Neuron (in vitro differentiated cells): ENCODE measurements around the gene OST4.
A peak's percentile ranks its signal among the peaks of the same experiment; 100 is the strongest.

Source experiments
- H2AFZ ChIP-seq: one replicate; pipeline ENCODE4 v1.6.1; 2013; ENCODE audit warnings: low read depth, mild to moderate bottlenecking, inconsistent platforms, low read length, moderate library complexity
- H3K27me3 ChIP-seq: one replicate; pipeline ENCODE4 v1.6.1; 2013; ENCODE audit warnings: low read length; ENCODE audit not compliant: insufficient read depth
- H3K36me3 ChIP-seq: one replicate; pipeline ENCODE4 v1.6.1; 2013; ENCODE audit warnings: low read length; ENCODE audit not compliant: insufficient read depth
- H3K4me1 ChIP-seq: one replicate; pipeline ENCODE4 v1.6.1; 2013; ENCODE audit warnings: low read length; ENCODE audit not compliant: insufficient read depth
- H3K4me3 ChIP-seq: 2 replicates; pipeline ENCODE4 v1.5.1; 2013; ENCODE audit warnings: mild to moderate bottlenecking, low read length, moderate library complexity
- H3K9me3 ChIP-seq: one replicate; pipeline ENCODE4 v1.6.1; 2013; ENCODE audit warnings: low read length

The OST4 gene

GRCh38 chr2:27099334-27099955 lies 28.0 kb upstream of the OST4 start:
- Histone ChIP-seq H2AFZ (no peak overlapping the region), H3K4me1 (no peaks in the 10 kb centered on the region), H3K4me3 (no peak overlapping the region), H3K27me3 (peaks cover 4% of the 10 kb centered on the region), H3K9me3 (no peaks in the 10 kb centered on the region), H3K36me3 (no peaks in the 10 kb centered on the region)

- H2AFZ ChIP-seq = no peak overlapping the region
- H3K4me3 ChIP-seq = no peak overlapping the region
- no peaks in the 10 kb centered on the region for H3K36me3 ChIP-seq
- no peaks in the 10 kb centered on the region for H3K9me3 ChIP-seq
- no peaks in the 10 kb centered on the region for H3K4me1 ChIP-seq
- H3K27me3 ChIP-seq = no peaks in the 10 kb centered on the region
Measured at GRCh38 chr2:27097341-27097740, 25.9 kb upstream of the OST4 start.

GRCh38 chr2:27096748-27097297 lies 25.4 kb upstream of the OST4 start:
- Histone ChIP-seq H3K4me1 (no peaks in the 10 kb centered on the region), H3K27me3 (no peaks in the 10 kb centered on the region), H2AFZ (no peak overlapping the region), H3K9me3 (no peaks in the 10 kb centered on the region), H3K36me3 (no peaks in the 10 kb centered on the region), H3K4me3 (no peak overlapping the region)

- Histone ChIP-seq H3K4me3 (no peak overlapping the region), H3K36me3 (no peaks in the 10 kb centered on the region), H3K4me1 (no peaks in the 10 kb centered on the region), H2AFZ (peak overlapping the region; percentile 52), H3K27me3 (no peaks in the 10 kb centered on the region), H3K9me3 (no peaks in the 10 kb centered on the region)
Measured at GRCh38 chr2:27095745-27096651, 24.5 kb upstream of the OST4 start.

DNA sequence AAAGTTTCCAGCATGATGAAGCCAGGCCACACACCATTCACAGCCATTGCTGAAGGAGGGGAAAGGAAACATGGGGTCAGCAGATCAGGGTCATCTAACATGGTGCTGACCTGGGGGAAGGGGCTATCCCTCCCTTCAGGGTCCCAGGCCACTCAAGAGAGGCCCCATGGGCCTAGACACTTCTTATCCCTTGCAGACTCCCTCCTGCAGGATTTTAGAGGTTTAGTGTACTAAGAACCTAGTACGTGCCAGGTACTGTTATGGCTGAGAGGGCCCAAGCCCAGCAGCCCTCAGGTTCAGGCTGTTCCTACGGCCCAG lies 23.9 kb upstream of the OST4 start:
- H3K9me3 ChIP-seq = no peaks in the 10 kb centered on the region
- no peaks in the 10 kb centered on the region for H3K4me1 ChIP-seq
- no peaks in the 10 kb centered on the region for H3K36me3 ChIP-seq
- H2AFZ ChIP-seq = no peak overlapping the region
- no peaks in the 10 kb centered on the region for H3K27me3 ChIP-seq
- no peak overlapping the region for H3K4me3 ChIP-seq

DNA sequence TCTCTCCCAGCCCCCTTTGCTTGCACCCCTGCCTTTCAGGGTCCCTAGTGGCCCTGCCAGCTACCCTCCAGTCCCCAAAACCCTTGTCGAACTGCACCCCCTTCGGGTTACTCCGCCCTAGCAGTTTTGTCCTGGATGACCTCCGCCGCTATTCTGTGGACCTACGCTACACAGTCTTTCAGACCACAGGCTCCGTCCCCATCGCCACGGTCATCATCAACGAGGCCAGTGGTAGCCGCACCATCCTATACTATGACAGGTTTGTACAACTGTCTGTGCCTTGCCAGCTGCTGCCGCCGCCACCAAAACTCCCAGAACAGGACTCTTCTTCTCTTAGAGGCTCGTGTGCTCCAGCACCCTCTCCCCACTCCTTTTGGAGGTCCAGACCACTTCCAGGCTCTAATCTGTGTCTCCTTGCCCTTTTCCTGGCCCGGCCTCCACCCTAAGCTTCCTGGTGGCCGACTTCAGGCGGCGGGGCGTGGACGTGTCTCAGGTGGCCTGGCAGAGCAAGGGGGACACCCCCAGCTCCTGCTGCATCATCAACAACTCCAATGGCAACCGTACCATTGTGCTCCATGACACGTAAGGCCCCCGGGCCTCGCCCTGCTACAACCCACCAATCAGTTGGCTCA lies 23.0 kb upstream of the OST4 start:
- no peak overlapping the region for H3K4me3 ChIP-seq
- H2AFZ ChIP-seq = no peak overlapping the region
- H3K27me3 ChIP-seq = no peaks in the 10 kb centered on the region
- H3K9me3 ChIP-seq = no peaks in the 10 kb centered on the region
- H3K36me3 ChIP-seq = no peaks in the 10 kb centered on the region
- H3K4me1 ChIP-seq = no peaks in the 10 kb centered on the region

DNA sequence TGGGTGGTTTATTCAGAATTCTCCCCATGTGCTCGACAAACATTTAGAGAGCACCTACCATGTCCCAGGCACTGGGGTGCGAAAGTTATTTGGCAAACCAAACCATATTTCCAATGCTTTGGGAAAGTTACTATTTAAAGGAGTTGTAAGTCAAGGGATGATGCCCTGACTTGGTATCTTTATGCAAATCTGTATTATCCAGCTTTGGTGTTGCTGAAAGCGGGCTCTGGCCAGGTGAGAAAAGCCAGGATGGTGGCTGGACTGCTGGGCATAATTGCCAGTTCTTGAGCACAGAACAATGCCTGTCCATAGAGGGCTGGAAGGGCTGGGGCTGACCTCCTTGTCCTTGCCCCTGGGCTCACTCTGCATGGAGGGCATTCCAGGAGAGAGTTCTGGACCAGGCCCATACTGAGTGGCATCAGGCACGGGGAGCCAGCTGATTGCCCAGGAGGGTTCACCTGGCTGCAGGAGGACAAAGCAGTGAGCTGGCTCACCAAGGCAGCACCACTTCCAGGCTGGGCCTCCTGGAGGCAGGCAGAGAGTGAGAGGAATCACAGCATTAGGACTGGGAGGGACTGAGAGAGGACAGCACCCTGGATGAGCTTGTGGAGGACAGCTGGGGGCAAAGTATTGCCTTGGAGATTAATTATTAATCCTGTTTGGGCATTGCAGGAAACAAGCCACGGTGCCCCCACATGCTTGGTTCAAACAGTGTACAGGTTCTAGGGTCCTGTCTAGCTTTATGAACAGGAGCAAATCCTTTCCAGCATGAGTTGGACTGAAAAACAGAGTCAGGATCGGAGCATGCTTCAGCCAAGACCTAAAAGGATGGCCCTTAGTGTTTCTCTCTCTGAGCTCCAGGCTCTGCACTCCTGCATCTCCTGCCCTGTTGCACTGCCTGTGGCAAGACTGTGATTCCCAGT lies 22.2 kb upstream of the OST4 start:
- no peaks in the 10 kb centered on the region for H3K9me3 ChIP-seq
- H3K4me1 ChIP-seq = no peaks in the 10 kb centered on the region
- H3K27me3 ChIP-seq = no peaks in the 10 kb centered on the region
- H2AFZ ChIP-seq = no peak overlapping the region
- H3K4me3 ChIP-seq = no peak overlapping the region
- H3K36me3 ChIP-seq = no peaks in the 10 kb centered on the region

DNA sequence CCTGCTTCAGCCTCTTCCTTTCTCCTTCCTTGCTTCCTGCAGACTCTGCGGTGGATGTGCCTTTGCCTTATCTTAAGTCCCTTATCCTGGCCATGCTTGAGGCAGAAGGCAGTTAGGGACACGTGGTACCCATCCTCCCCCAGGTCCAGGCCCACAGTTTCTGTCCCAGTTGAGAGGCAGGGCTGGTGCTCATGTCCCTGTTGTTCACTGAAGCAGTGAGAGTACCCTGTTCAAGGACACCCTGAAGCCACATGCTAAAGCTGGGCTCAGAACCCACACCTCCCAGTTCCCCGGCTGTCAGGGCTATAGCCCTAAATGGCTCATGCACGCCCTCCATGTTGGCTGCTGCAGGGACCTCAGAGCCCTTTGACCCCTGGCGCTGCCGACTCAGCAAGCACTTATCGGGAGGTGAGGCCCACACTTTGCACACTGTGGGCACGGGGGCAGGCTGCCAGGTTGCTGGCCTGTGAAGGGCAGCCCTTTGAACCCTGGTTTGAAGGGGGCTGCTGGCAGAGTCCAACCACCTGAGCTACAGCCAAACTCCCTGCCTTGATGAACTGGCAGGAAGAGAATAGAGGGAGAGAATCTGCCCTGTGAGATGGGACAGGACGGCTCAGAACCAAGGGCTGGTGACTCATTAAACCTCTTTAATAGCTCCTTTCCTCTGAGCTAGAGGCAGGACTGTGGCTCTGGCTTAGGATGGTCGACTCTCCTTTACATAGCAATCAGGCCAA lies 21.4 kb upstream of the OST4 start:
- Histone ChIP-seq H3K27me3 (no peaks in the 10 kb centered on the region), H3K9me3 (no peaks in the 10 kb centered on the region), H2AFZ (no peak overlapping the region), H3K36me3 (no peaks in the 10 kb centered on the region), H3K4me1 (no peaks in the 10 kb centered on the region), H3K4me3 (no peak overlapping the region)

GRCh38 chr2:27091746-27092695 lies 20.6 kb upstream of the OST4 start:
- Histone ChIP-seq H2AFZ (no peak overlapping the region), H3K9me3 (no peaks in the 10 kb centered on the region), H3K36me3 (no peaks in the 10 kb centered on the region), H3K27me3 (no peaks in the 10 kb centered on the region), H3K4me3 (no peak overlapping the region), H3K4me1 (peaks cover 4% of the 10 kb centered on the region)

DNA sequence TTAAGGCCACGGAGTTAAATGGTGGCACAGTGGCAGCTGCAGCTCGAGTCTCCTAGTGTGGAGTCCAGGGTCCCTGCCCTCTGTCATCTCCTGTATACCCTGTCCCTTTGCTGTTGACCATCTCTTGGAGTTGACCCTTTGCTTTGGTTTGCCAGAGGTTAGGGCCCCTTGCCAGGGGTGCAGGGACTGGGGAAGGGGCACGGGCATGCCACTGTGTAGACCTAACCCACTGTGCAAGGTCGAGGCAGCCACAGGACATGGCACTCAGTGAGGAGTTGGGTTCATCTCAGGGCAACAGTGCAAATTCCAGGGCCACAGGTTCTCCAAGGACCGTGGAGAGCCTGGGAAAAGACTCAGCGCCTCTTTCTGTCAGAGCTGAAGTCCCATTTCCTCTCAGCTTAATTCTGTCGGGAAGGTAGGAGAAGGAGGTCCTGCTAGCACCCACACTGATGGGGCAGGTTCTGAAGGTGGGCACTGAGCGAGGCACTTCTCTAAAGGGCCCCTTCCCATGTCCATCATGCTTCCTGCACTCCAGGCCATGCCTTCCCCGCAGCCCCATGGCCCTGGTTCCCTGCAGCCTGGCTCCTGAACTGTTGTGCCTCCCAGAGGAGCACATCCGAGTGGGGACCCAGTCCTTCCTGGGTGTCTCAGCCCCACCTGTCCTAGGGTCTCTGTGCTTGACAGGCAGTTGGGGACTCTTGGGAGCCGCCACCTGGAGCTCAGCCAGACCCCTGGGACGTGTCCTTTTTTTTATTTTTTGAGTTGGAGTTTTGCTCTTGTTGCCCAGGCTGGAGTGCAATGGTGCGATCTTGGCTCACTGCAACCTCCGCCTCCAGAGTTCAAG lies 17.9 kb upstream of the OST4 start:
- no peaks in the 10 kb centered on the region for H3K27me3 ChIP-seq
- H3K4me3 ChIP-seq = no peak overlapping the region
- H3K4me1 ChIP-seq = peaks cover 10% of the 10 kb centered on the region
- no peaks in the 10 kb centered on the region for H3K9me3 ChIP-seq
- H3K36me3 ChIP-seq = no peaks in the 10 kb centered on the region
- H2AFZ ChIP-seq = no peak overlapping the region

GRCh38 chr2:27088634-27089033 lies 17.2 kb upstream of the OST4 start:
- Histone ChIP-seq H3K27me3 (no peaks in the 10 kb centered on the region), H2AFZ (no peak overlapping the region), H3K36me3 (no peaks in the 10 kb centered on the region), H3K9me3 (no peaks in the 10 kb centered on the region), H3K4me3 (no peak overlapping the region), H3K4me1 (peaks cover 10% of the 10 kb centered on the region)
